K562 (cell line): ENCODE data around the gene HTR1D. TPM values are rescaled to one million over a fixed set of nuclear protein-coding genes. Genes with fewer than 3 reads are reported as not detected.

Source experiments
- ADNP ChIP-seq: fragments of 200-800 bp; sonication (Bioruptor generic); IDR thresholded peaks from 2 replicates; pipeline ENCODE4 v1.6.1; 2016; ENCODE audit warnings: missing genetic modification characterization, missing compliant biosample characterization
- CBX8 ChIP-seq: fragments of 200-600 bp; sonication (generic); IDR thresholded peaks from 2 replicates; pipeline ENCODE4 v1.6.1; 2012; ENCODE audit warnings: borderline replicate concordance, mixed run types, low read depth, mild to moderate bottlenecking, moderate library complexity, mixed read lengths, low read length, control low read depth, inconsistent platforms; ENCODE audit not compliant: poor library complexity, severe bottlenecking; ENCODE audit errors: extremely low read depth
- CSDE1 ChIP-seq, 2 experiments: fragments of 450-650 bp; IDR thresholded peaks; 2 replicates each; pipeline ENCODE4 v1.6.1; 2016; ENCODE audit warnings: mild to moderate bottlenecking in 1 of 2
- HNRNPUL1 ChIP-seq: fragments of 200-400 bp; formaldehyde crosslinking; IDR thresholded peaks from 2 replicates; pipeline ENCODE4 v1.6.1; 2017; ENCODE audit warnings: low read length
- JUN ChIP-seq, 2 experiments: sonication (generic) in 1 of 2; formaldehyde crosslinking in 1 of 2; IDR thresholded peaks; 2 replicates each; pipeline versions ENCODE4 v1.6.1 to v1.8.0; 2012 to 2022; ENCODE audit warnings: borderline replicate concordance in 2 of 2, mild to moderate bottlenecking in 2 of 2, improper control_type of control experiment in 1 of 2, low read depth in 1 of 2, low read length in 1 of 2, missing genetic modification reagents in 1 of 2
- KDM2B ChIP-seq: fragments of 250-450 bp; sonication (Bioruptor Pico); IDR thresholded peaks from 2 replicates; pipeline ENCODE4 v1.8.0; 2021; ENCODE audit warnings: mild to moderate bottlenecking, moderate library complexity
- NFIC ChIP-seq: fragments of 450-650 bp; IDR thresholded peaks from 2 replicates; pipeline ENCODE4 v1.6.1; 2017; ENCODE audit warnings: mild to moderate bottlenecking, inconsistent platforms
- RAD21 ChIP-seq, 2 experiments: fragments of 250-450 bp in 1 of 2; fragments of 450-650 bp in 1 of 2; sonication (Bioruptor Pico) in 1 of 2; formaldehyde crosslinking in 1 of 2; IDR thresholded peaks in 1 of 2; conservative IDR thresholded peaks in 1 of 2; 2 replicates each; pipeline versions ENCODE4 v1.4.0 to v1.8.0; 2020 to 2022; ENCODE audit warnings: mild to moderate bottlenecking in 2 of 2, moderate library complexity in 1 of 2
- RBBP5 ChIP-seq: fragments of 200-600 bp; sonication (generic); IDR thresholded peaks from 2 replicates; pipeline ENCODE4 v1.6.1; 2012; ENCODE audit warnings: borderline replicate concordance, mild to moderate bottlenecking, low read length, control low read depth, inconsistent platforms; ENCODE audit not compliant: insufficient read depth, poor library complexity, severe bottlenecking
- RBM15 ChIP-seq: fragments of 200-400 bp; formaldehyde crosslinking; IDR thresholded peaks from 2 replicates; pipeline ENCODE4 v1.6.1; 2018; ENCODE audit warnings: mild to moderate bottlenecking, low read length, moderate library complexity; ENCODE audit not compliant: insufficient read depth
- RBM17 ChIP-seq: fragments of 200-400 bp; formaldehyde crosslinking; IDR thresholded peaks from 2 replicates; pipeline ENCODE4 v1.6.1; 2017; ENCODE audit warnings: low read depth, mild to moderate bottlenecking, low read length, borderline replicate concordance
- RFX7 ChIP-seq: fragments of 250-450 bp; sonication (Bioruptor Pico); IDR thresholded peaks from 2 replicates; pipeline ENCODE4 v1.5.1; 2021; ENCODE audit warnings: mild to moderate bottlenecking
- SMARCC2 ChIP-seq: fragments of 450-650 bp; IDR thresholded peaks from 2 replicates; pipeline ENCODE4 v1.6.1; 2017; ENCODE audit warnings: antibody characterized with exemption, moderate library complexity, mild to moderate bottlenecking, low read depth
- STAT5B ChIP-seq: fragments of 250-450 bp; sonication (Bioruptor Pico); IDR thresholded peaks from 2 replicates; pipeline ENCODE4 v1.8.0; 2021; ENCODE audit warnings: mild to moderate bottlenecking, inconsistent platforms
- XRCC3 ChIP-seq: fragments of 450-650 bp; IDR thresholded peaks from 2 replicates; pipeline ENCODE4 v1.6.1; 2017; ENCODE audit warnings: mild to moderate bottlenecking, moderate library complexity
- ZBTB9 ChIP-seq: fragments of 450-650 bp; formaldehyde crosslinking; IDR thresholded peaks from 2 replicates; pipeline ENCODE4 v1.4.0; 2020; ENCODE audit warnings: mild to moderate bottlenecking, moderate library complexity
- ZC3H4 ChIP-seq: sonication (generic); formaldehyde crosslinking; IDR thresholded peaks from 2 replicates; pipeline ENCODE4 v1.9.0; 2021; ENCODE audit warnings: missing genetic modification reagents, borderline replicate concordance
- ZFP36 ChIP-seq: fragments of 150-350 bp; IDR thresholded peaks from 2 replicates; pipeline ENCODE4 v1.6.1; 2018; ENCODE audit warnings: low read length, low read depth; ENCODE audit not compliant: partially characterized antibody
- ZNF174 ChIP-seq: fragments of 250-450 bp; sonication (Bioruptor Pico); IDR thresholded peaks from 2 replicates; pipeline ENCODE4 v1.4.0; 2020; ENCODE audit warnings: mild to moderate bottlenecking
- ZNF696 ChIP-seq: fragments of 250-450 bp; sonication (Bioruptor Pico); conservative IDR thresholded peaks from 2 replicates; pipeline ENCODE4 v1.4.0; 2020; ENCODE audit warnings: mild to moderate bottlenecking, moderate library complexity
- ZNF778 ChIP-seq: fragments of 450-650 bp; formaldehyde crosslinking; IDR thresholded peaks from 2 replicates; pipeline ENCODE4 v1.4.0; 2020; ENCODE audit warnings: mild to moderate bottlenecking, moderate library complexity
- ZZZ3 ChIP-seq: fragments of 450-650 bp; IDR thresholded peaks from 2 replicates; pipeline ENCODE4 v1.6.1; 2016; ENCODE audit warnings: antibody characterized with exemption, mild to moderate bottlenecking, moderate library complexity
- polyA plus RNA-seq, 8 experiments: library from polyadenylated mRNA; depleted of rRNA in 4 of 8; stranded (reverse) in 5 of 8; unstranded in 3 of 8; fragments of >200 nt; fragmentation: Nextera tagmentation in 2 of 8; fragmentation: Illumina TruSeq in 1 of 8; extraction: Ambion mirVana in 2 of 8; extraction: Trizol in 1 of 8; gene quantifications; 2 replicates each; pipeline versions ENCODE4 v1.2.1 to v1.2.3, GENCODE V29; 2011 to 2014; ENCODE audit warnings: inconsistent platforms in 1 of 8, missing spikeins in 1 of 8
- total RNA-seq, 7 experiments: library from RNA; depleted of rRNA in 6 of 7; stranded (reverse); fragments of >200 nt in 6 of 7; fragmentation: Illumina TruSeq in 2 of 7; extraction: Trizol in 2 of 7; gene quantifications; 2 replicates each; pipeline versions ENCODE4 v1.2.1 to v1.2.3, GENCODE V29; 2011 to 2021; ENCODE audit warnings: low replicate concordance in 1 of 7
- TF ChIP-seq, protein P1 (sequence below): IDR thresholded peaks from 2 replicates; pipeline ENCODE4 v1.6.1; 2011; ENCODE audit warnings: borderline replicate concordance, low read depth, mild to moderate bottlenecking, moderate library complexity, low read length; ENCODE audit not compliant: insufficient read depth, poor library complexity, severe bottlenecking
- TF ChIP-seq, protein P2 (sequence below): fragments of 250-450 bp; sonication (Bioruptor Pico); IDR thresholded peaks from 2 replicates; pipeline ENCODE4 v1.5.0; 2020; ENCODE audit warnings: mild to moderate bottlenecking, borderline replicate concordance

Gene HTR1D
- total and polyA plus RNA-seq, 9 of the 15 experiments (the other 6 are each of a cell fraction or from before 2014, with no cell fraction given), result 0.03 to 0.09 (median 0.04) TPM; not detected in 4

DNA sequence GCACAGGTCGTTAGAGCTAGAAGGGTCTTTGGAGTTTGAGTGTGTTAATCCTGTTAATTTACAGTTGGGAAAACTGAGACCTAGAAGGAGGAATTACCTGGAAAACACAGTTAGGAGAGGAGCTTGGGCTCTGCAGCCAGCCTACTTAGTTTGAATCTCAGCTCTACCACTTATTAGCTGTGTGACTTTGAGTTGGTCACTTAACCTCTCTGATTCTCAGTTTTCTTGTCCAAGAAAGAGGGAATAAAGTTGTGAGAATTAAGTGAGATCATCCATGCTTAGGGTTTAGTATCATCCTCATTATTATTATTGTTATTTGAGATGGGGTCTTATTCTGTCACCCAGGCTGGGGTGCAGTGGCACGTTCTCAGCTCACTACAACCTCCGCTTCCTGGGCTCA lies 5.4 kb upstream of the HTR1D start (continued):
- TF ChIP-seq, protein P1, sequence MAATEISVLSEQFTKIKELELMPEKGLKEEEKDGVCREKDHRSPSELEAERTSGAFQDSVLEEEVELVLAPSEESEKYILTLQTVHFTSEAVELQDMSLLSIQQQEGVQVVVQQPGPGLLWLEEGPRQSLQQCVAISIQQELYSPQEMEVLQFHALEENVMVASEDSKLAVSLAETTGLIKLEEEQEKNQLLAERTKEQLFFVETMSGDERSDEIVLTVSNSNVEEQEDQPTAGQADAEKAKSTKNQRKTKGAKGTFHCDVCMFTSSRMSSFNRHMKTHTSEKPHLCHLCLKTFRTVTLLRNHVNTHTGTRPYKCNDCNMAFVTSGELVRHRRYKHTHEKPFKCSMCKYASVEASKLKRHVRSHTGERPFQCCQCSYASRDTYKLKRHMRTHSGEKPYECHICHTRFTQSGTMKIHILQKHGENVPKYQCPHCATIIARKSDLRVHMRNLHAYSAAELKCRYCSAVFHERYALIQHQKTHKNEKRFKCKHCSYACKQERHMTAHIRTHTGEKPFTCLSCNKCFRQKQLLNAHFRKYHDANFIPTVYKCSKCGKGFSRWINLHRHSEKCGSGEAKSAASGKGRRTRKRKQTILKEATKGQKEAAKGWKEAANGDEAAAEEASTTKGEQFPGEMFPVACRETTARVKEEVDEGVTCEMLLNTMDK, result no peak
- TF ChIP-seq KDM2B, result no peak
- TF ChIP-seq ZZZ3, result no peak
- TF ChIP-seq RBM15, result no peak
- TF ChIP-seq, protein P2, sequence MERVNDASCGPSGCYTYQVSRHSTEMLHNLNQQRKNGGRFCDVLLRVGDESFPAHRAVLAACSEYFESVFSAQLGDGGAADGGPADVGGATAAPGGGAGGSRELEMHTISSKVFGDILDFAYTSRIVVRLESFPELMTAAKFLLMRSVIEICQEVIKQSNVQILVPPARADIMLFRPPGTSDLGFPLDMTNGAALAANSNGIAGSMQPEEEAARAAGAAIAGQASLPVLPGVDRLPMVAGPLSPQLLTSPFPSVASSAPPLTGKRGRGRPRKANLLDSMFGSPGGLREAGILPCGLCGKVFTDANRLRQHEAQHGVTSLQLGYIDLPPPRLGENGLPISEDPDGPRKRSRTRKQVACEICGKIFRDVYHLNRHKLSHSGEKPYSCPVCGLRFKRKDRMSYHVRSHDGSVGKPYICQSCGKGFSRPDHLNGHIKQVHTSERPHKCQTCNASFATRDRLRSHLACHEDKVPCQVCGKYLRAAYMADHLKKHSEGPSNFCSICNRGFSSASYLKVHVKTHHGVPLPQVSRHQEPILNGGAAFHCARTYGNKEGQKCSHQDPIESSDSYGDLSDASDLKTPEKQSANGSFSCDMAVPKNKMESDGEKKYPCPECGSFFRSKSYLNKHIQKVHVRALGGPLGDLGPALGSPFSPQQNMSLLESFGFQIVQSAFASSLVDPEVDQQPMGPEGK (CRISPR knock-in tag), result no peak
- TF ChIP-seq RAD21 (CRISPR knock-in tag; conservative IDR thresholded peaks at IDR 0.05 in 1 of 2, IDR thresholded peaks at IDR 0.05 in 1 of 2), result no peak
- TF ChIP-seq SMARCC2, result no peak
- no peak for TF ChIP-seq ZNF696
- 0 out of 2 replicates have a peak, but pooled peaks have one; percentile 50 for TF ChIP-seq ADNP (tag)
- TF ChIP-seq ZNF174, result no peak
- TF ChIP-seq XRCC3, result no peak
- no peak for TF ChIP-seq JUN (IDR thresholded peaks at IDR 0.05; ENCODE audit: borderline replicate concordance, low read depth, low read length)
- no peak for TF ChIP-seq JUN (CRISPR knock-in tag; IDR thresholded peaks at IDR 0.05; ENCODE audit: borderline replicate concordance)
- TF ChIP-seq RFX7 (CRISPR knock-in tag), result no peak
- TF ChIP-seq RBM17, result no peak
- no peak for TF ChIP-seq CBX8
- no peak for TF ChIP-seq NFIC
- peak; percentile 70 for TF ChIP-seq ZFP36
- no peak for TF ChIP-seq ZC3H4 (CRISPR knock-in tag)
- TF ChIP-seq STAT5B (CRISPR knock-in tag), result no peak
- TF ChIP-seq RBBP5, result no peak
- TF ChIP-seq CSDE1 (IDR thresholded peaks at IDR 0.05), result no peak
- no peak for TF ChIP-seq HNRNPUL1
- TF ChIP-seq ZBTB9, result no peak
- no peak for TF ChIP-seq ZNF778 (CRISPR knock-in tag)
